Measurements from ENCODE around the gene CREBBP. TPM values are rescaled to one million over a fixed set of nuclear protein-coding genes. Genes with fewer than 3 reads are reported as not detected.
"Not testable (repeated sequence)": the region's sequence is repeated elsewhere in the genome, so short reads cannot be mapped to it uniquely, and the experiment has no call there.

The CREBBP gene
- 100 to 1,000 TPM in 1 of 2 donors, 10 to 100 TPM in 1; 65.0 to 103 TPM for total RNA-seq

- H3K36me3 ChIP-seq, result no peaks in the 10 kb centered on the region
- DNase-seq (ENCODE audit: low spot score) (peak; percentile 28), ATAC-seq (ENCODE audit: insufficient number of reproducible peaks, low FRiP score, low read depth) (peak; percentile 86)
- peak within 1 kb of the TSS; percentile 58 to 74 for H3K27ac ChIP-seq
- H3K27me3 ChIP-seq (replicated peaks; ENCODE audit: insufficient read depth), result no peaks in the 10 kb centered on the region
- H3K4me3 ChIP-seq, result peak within 1 kb of the TSS; percentile 95
- no peaks in the 10 kb centered on the region for H3K9me3 ChIP-seq
- H3K4me1 ChIP-seq (ENCODE audit: control insufficient read depth in 1 of 2, low read depth in 2 of 2), result peaks cover 18 to 24% of the 10 kb centered on the region in 2 donors
- TF ChIP-seq CTCF (IDR thresholded peaks at IDR 0.05), result no peak
Observed at GRCh38 chr16:3880623-3881498, at the start of gene CREBBP. Gene CREBBP (minus strand): TSS chr16:3880713. CDS start chr16:3879916, 797 bp downstream.

- DNase-seq (ENCODE audit: low spot score); ATAC-seq (ENCODE audit: insufficient number of reproducible peaks, low FRiP score, low read depth); H3K9me3 ChIP-seq; H3K27me3 ChIP-seq (replicated peaks; ENCODE audit: insufficient read depth); H3K36me3 ChIP-seq; H3K4me3 ChIP-seq; H3K27ac ChIP-seq; H3K4me1 ChIP-seq (ENCODE audit: control insufficient read depth in 1 of 2, low read depth in 2 of 2): not testable (repeated sequence)
Observed at GRCh38 chr16:3927147-3927546, 46.6 kb upstream of the CREBBP start.

- no peak for ATAC-seq (ENCODE audit: insufficient number of reproducible peaks, low FRiP score, low read depth)
- TF ChIP-seq CTCF (IDR thresholded peaks at IDR 0.05), result no peak
- H3K4me1 ChIP-seq (ENCODE audit: control insufficient read depth in 1 of 2, low read depth in 2 of 2), result no peaks in the 10 kb centered on the region
- H3K9me3 ChIP-seq, result no peaks in the 10 kb centered on the region
- no peak overlapping the region for H3K4me3 ChIP-seq
- DNase-seq (ENCODE audit: low spot score), result no peak
- H3K27ac ChIP-seq, result no peak overlapping the region
- no peaks in the 10 kb centered on the region for H3K36me3 ChIP-seq
- H3K27me3 ChIP-seq (replicated peaks; ENCODE audit: insufficient read depth), result no peaks in the 10 kb centered on the region
Observed at GRCh38 chr16:3924763-3925162, 44.2 kb upstream of the CREBBP start.

GRCh38 chr16:3922241-3922640 is 41.7 kb upstream of the CREBBP start:
- Histone ChIP-seq H3K4me1 (ENCODE audit: control insufficient read depth in 1 of 2, low read depth in 2 of 2) (no peaks in the 10 kb centered on the region), H3K4me3 (no peak overlapping the region), H3K27me3 (replicated peaks; ENCODE audit: insufficient read depth) (no peaks in the 10 kb centered on the region), H3K36me3 (no peaks in the 10 kb centered on the region), H3K27ac (no peak overlapping the region), H3K9me3 (peaks cover 4% of the 10 kb centered on the region)
- no peak for DNase-seq (ENCODE audit: low spot score)
- no peak for ATAC-seq (ENCODE audit: insufficient number of reproducible peaks, low FRiP score, low read depth)
- no peak for TF ChIP-seq CTCF (IDR thresholded peaks at IDR 0.05)

GRCh38 chr16:3920206-3920605 is 39.7 kb upstream of the CREBBP start:
- H3K27ac ChIP-seq, result no peak overlapping the region
- H3K9me3 ChIP-seq, result peaks cover 4% of the 10 kb centered on the region
- DNase-seq (ENCODE audit: low spot score), result no peak
- H3K4me1 ChIP-seq (ENCODE audit: control insufficient read depth in 1 of 2, low read depth in 2 of 2), result no peaks in the 10 kb centered on the region
- H3K4me3 ChIP-seq, result no peak overlapping the region
- no peaks in the 10 kb centered on the region for H3K27me3 ChIP-seq (replicated peaks; ENCODE audit: insufficient read depth)
- TF ChIP-seq CTCF (IDR thresholded peaks at IDR 0.05), result no peak
- H3K36me3 ChIP-seq, result no peaks in the 10 kb centered on the region
- no peak for ATAC-seq (ENCODE audit: insufficient number of reproducible peaks, low FRiP score, low read depth)

Data from thoracic aorta (tissue), 2 donors.